ENCODE data around the gene MEOX1. TPM values are rescaled to one million over a fixed set of nuclear protein-coding genes. Genes with fewer than 3 reads are reported as not detected.

MEOX1 gene
- total RNA-seq, 2 experiments from 2014 or later: 0.41 to 0.50 TPM

- Mint-ChIP-seq H3K27me3 (peaks cover 19% of the 10 kb centered on the region), H3K4me3 (no peak overlapping the region), H3K27ac (no peak overlapping the region), H3K4me1 (ENCODE audit: low read depth) (peaks cover 5% of the 10 kb centered on the region), H3K9me3 (no peaks in the 10 kb centered on the region), H3K36me3 (ENCODE audit: low read depth) (no peaks in the 10 kb centered on the region)
- Histone ChIP-seq H3K4me1 (ENCODE audit: insufficient read depth, low read length) (peaks cover 24% of the 10 kb centered on the region), H3K27me3 (ENCODE audit: control insufficient read depth in 1 of 2, insufficient read depth in 2 of 2, low read length in 2 of 2) (peaks cover 3 to 5% of the 10 kb centered on the region in 2 experiments), H3K9me3 (ENCODE audit: control insufficient read depth in 1 of 2, insufficient read depth in 1 of 2, low read length in 2 of 2) (no peaks in the 10 kb centered on the region), H3K4me3 (ENCODE audit: low read length) (no peak overlapping the region), H3K27ac (ENCODE audit: low read depth in 1 of 2, low read length in 2 of 2) (no peak overlapping the region), H3K36me3 (ENCODE audit: insufficient read depth, low read length) (no peaks in the 10 kb centered on the region)
- POLR2A ChIA-PET: no interaction called here
- no peak for TF ChIP-seq CTCF (IDR thresholded peaks at IDR 0.05)
- ATAC-seq (ENCODE audit: poor library complexity): no peak
- intact Hi-C loops (cut with DNase I, micrococcal nuclease): no loop called here
- DNase-seq: no peak
- CTCF ChIA-PET: no interaction called here
These were observed 11.3 kb downstream of the MEOX1 start for GRCh38 chr17:43650471-43650870.

GRCh38 chr17:43648916-43649315 lies 12.8 kb downstream of the MEOX1 start:
- intact Hi-C loops (cut with DNase I, micrococcal nuclease): no loop called here
- no peaks in the 10 kb centered on the region for H3K36me3 ChIP-seq (ENCODE audit: insufficient read depth, low read length)
- peaks cover 3 to 5% of the 10 kb centered on the region in 2 experiments for H3K27me3 ChIP-seq (ENCODE audit: control insufficient read depth in 1 of 2, insufficient read depth in 2 of 2, low read length in 2 of 2)
- no peak overlapping the region for H3K4me3 ChIP-seq (ENCODE audit: low read length)
- H3K27ac Mint-ChIP-seq: no peak overlapping the region
- H3K27me3 Mint-ChIP-seq: peaks cover 25% of the 10 kb centered on the region
- DNase-seq (no peak), ATAC-seq (ENCODE audit: poor library complexity) (no peak)
- peaks cover 5% of the 10 kb centered on the region for H3K4me1 Mint-ChIP-seq (ENCODE audit: low read depth)
- no peak overlapping the region for H3K4me3 Mint-ChIP-seq
- no peak for TF ChIP-seq CTCF (IDR thresholded peaks at IDR 0.05)
- POLR2A ChIA-PET: no interaction called here
- no peak overlapping the region for H3K27ac ChIP-seq (ENCODE audit: low read depth in 1 of 2, low read length in 2 of 2)
- H3K4me1 ChIP-seq (ENCODE audit: insufficient read depth, low read length): peaks cover 24% of the 10 kb centered on the region
- CTCF ChIA-PET: interaction anchor here (1.0 kb wide), 1 partner anchor 9 kb away, joined by 3 read pairs; no protein-coding TSS in a partner anchor
- no peaks in the 10 kb centered on the region for H3K36me3 Mint-ChIP-seq (ENCODE audit: low read depth)
- H3K9me3 Mint-ChIP-seq: no peaks in the 10 kb centered on the region
- H3K9me3 ChIP-seq (ENCODE audit: control insufficient read depth in 1 of 2, insufficient read depth in 1 of 2, low read length in 2 of 2): no peaks in the 10 kb centered on the region

- ATAC-seq (ENCODE audit: poor library complexity): peak; percentile 56
- Mint-ChIP-seq H3K27me3 (peaks cover 28% of the 10 kb centered on the region), H3K27ac (no peak overlapping the region)
These were observed 15.8 kb downstream of the MEOX1 start for GRCh38 chr17:43645765-43646481.

More at GRCh38 chr17:43645765-43646481, 15.8 kb downstream of the MEOX1 start:
- TF ChIP-seq CTCF (IDR thresholded peaks at IDR 0.05): no peak
- POLR2A ChIA-PET: no interaction called here
- Mint-ChIP-seq H3K9me3 (no peaks in the 10 kb centered on the region), H3K4me3 (peak overlapping the region; percentile 60), H3K4me1 (ENCODE audit: low read depth) (peaks cover 11% of the 10 kb centered on the region), H3K36me3 (ENCODE audit: low read depth) (no peaks in the 10 kb centered on the region)
- DNase-seq: peak in 9 of 14 experiments; percentile 5 to 58 (median 24)
- Histone ChIP-seq H3K4me3 (ENCODE audit: low read length) (peak overlapping the region; percentile 16), H3K27me3 (ENCODE audit: control insufficient read depth in 1 of 2, insufficient read depth in 2 of 2, low read length in 2 of 2) (peaks cover 3 to 5% of the 10 kb centered on the region in 2 experiments), H3K9me3 (ENCODE audit: control insufficient read depth in 1 of 2, insufficient read depth in 1 of 2, low read length in 2 of 2) (no peaks in the 10 kb centered on the region), H3K36me3 (ENCODE audit: insufficient read depth, low read length) (no peaks in the 10 kb centered on the region), H3K4me1 (ENCODE audit: insufficient read depth, low read length) (peaks cover 28% of the 10 kb centered on the region), H3K27ac (ENCODE audit: low read depth in 1 of 2, low read length in 2 of 2) (no peak overlapping the region)
- intact Hi-C loops (cut with DNase I, micrococcal nuclease): no loop called here
- CTCF ChIA-PET: no interaction called here
